ENCODE data around the gene PJA2.

Gene PJA2

GRCh38 chr5:109394806-109395205 lies 15.0 kb downstream of the PJA2 start:
- no peak overlapping the region for H3K4me3 ChIP-seq (ENCODE audit: low read depth, low read length)
- peaks cover 3% of the 10 kb centered on the region; the same call in 1 of the 2 replicates for H3K36me3 ChIP-seq
- H3K9me3 ChIP-seq (ENCODE audit: severe bottlenecking), result no peaks in the 10 kb centered on the region
- no peak overlapping the region for H3K27ac ChIP-seq
- no peak for TF ChIP-seq CTCF (IDR thresholded peaks at IDR 0.05; ENCODE audit: low read depth, low read length)
- H3K27me3 ChIP-seq (ENCODE audit: insufficient read depth, low read depth, severe bottlenecking), result no peaks in the 10 kb centered on the region
- no peak for DNase-seq

GRCh38 chr5:109390188-109390587 lies 19.6 kb downstream of the PJA2 start:
- H3K36me3 ChIP-seq, result no peaks in the 10 kb centered on the region
- no peak overlapping the region for H3K27ac ChIP-seq
- no peaks in the 10 kb centered on the region for H3K27me3 ChIP-seq (ENCODE audit: insufficient read depth, low read depth, severe bottlenecking)
- no peaks in the 10 kb centered on the region for H3K9me3 ChIP-seq (ENCODE audit: severe bottlenecking)
- no peak for TF ChIP-seq CTCF (IDR thresholded peaks at IDR 0.05; ENCODE audit: low read depth, low read length)
- no peak overlapping the region for H3K4me3 ChIP-seq (ENCODE audit: low read depth, low read length)
- DNase-seq, result no peak

GRCh38 chr5:109388407-109388806 lies 21.4 kb downstream of the PJA2 start:
- Histone ChIP-seq H3K27me3 (ENCODE audit: insufficient read depth, low read depth, severe bottlenecking) (no peaks in the 10 kb centered on the region), H3K27ac (no peak overlapping the region), H3K36me3 (no peaks in the 10 kb centered on the region), H3K9me3 (ENCODE audit: severe bottlenecking) (no peaks in the 10 kb centered on the region), H3K4me3 (ENCODE audit: low read depth, low read length) (no peak overlapping the region)
- DNase-seq, result no peak
- TF ChIP-seq CTCF (IDR thresholded peaks at IDR 0.05; ENCODE audit: low read depth, low read length), result no peak

GRCh38 chr5:109387408-109387974 lies 22.3 kb downstream of the PJA2 start:
- Histone ChIP-seq H3K4me3 (ENCODE audit: low read depth, low read length) (no peak overlapping the region), H3K9me3 (ENCODE audit: severe bottlenecking) (no peaks in the 10 kb centered on the region), H3K27me3 (ENCODE audit: insufficient read depth, low read depth, severe bottlenecking) (no peaks in the 10 kb centered on the region), H3K36me3 (no peaks in the 10 kb centered on the region), H3K27ac (no peak overlapping the region)
- DNase-seq, result no peak
- TF ChIP-seq CTCF (IDR thresholded peaks at IDR 0.05; ENCODE audit: low read depth, low read length), result no peak

- H3K9me3 ChIP-seq (ENCODE audit: severe bottlenecking), result no peaks in the 10 kb centered on the region
- DNase-seq, result no peak
- no peak overlapping the region for H3K27ac ChIP-seq
- peaks cover 18% of the 10 kb centered on the region for H3K36me3 ChIP-seq
- no peak for TF ChIP-seq CTCF (IDR thresholded peaks at IDR 0.05; ENCODE audit: low read depth, low read length)
- H3K4me3 ChIP-seq (ENCODE audit: low read depth, low read length), result no peak overlapping the region
- H3K27me3 ChIP-seq (ENCODE audit: insufficient read depth, low read depth, severe bottlenecking), result no peaks in the 10 kb centered on the region
These were observed 31.7 kb downstream of the PJA2 start for GRCh38 chr5:109378095-109378494.

- Histone ChIP-seq H3K27ac (no peak overlapping the region), H3K36me3 (peaks cover 14% of the 10 kb centered on the region), H3K27me3 (ENCODE audit: insufficient read depth, low read depth, severe bottlenecking) (no peaks in the 10 kb centered on the region), H3K4me3 (ENCODE audit: low read depth, low read length) (no peak overlapping the region), H3K9me3 (ENCODE audit: severe bottlenecking) (no peaks in the 10 kb centered on the region)
- no peak for TF ChIP-seq CTCF (IDR thresholded peaks at IDR 0.05; ENCODE audit: low read depth, low read length)
- DNase-seq, result no peak
These were observed 35.1 kb downstream of the PJA2 start for GRCh38 chr5:109374625-109375024.
